Stimulated activated naive CD8-positive, alpha-beta T cell treated with anti-CD3 and anti-CD28 coated beads, Interleukin-15, amount 100 ng/mL, for 72 hours (primary cell): ENCODE results near the gene NFYA.
A peak's percentile ranks its signal among the peaks of the same experiment; 100 is the strongest.

Source experiments
- ATAC-seq: fragments of 150-1000 bp; cut with Tn5 transposase; 2 replicates; pipeline ENCODE4 v1.10.0; 2021; ENCODE audit warnings: mild to moderate bottlenecking, moderate library complexity
- DNase-seq, 2 donors: peaks; one replicate each; pipeline ENCODE4 v3.0.0; 2021 to 2022
- H3K27ac Mint-ChIP-seq, 2 donors: one replicate each; pipeline ENCODE4 v1.8.0; 2022; ENCODE audit warnings: mild to moderate bottlenecking in 2 of 2, mixed read lengths in 2 of 2, moderate library complexity in 2 of 2
- H3K27me3 Mint-ChIP-seq: one replicate; pipeline ENCODE4 v1.8.0; 2022; ENCODE audit warnings: mixed read lengths
- H3K4me1 Mint-ChIP-seq: one replicate; pipeline ENCODE4 v1.8.0; 2022; ENCODE audit warnings: mild to moderate bottlenecking, mixed read lengths
- H3K4me3 Mint-ChIP-seq, 2 donors: one replicate each; pipeline ENCODE4 v1.8.0; 2022; ENCODE audit warnings: mild to moderate bottlenecking in 2 of 2, mixed read lengths in 2 of 2, moderate library complexity in 1 of 2
- H3K9me3 Mint-ChIP-seq, 2 donors: one replicate each; pipeline ENCODE4 v1.8.0; 2022; ENCODE audit warnings: mixed read lengths in 2 of 2

Gene NFYA

GRCh38 chr6:41056768-41057490 lies 15.8 kb upstream of the NFYA start:
- H3K4me1 Mint-ChIP-seq: peaks cover 15% of the 10 kb centered on the region
- ATAC-seq: no peak
- no peaks in the 10 kb centered on the region for H3K27me3 Mint-ChIP-seq
- no peak for DNase-seq
- H3K27ac Mint-ChIP-seq: peak overlapping the region in 1 of 2 donors; percentile 61
- no peak overlapping the region for H3K4me3 Mint-ChIP-seq
- H3K9me3 Mint-ChIP-seq: peaks cover 0 to under 1% of the 10 kb centered on the region in 2 donors

DNA sequence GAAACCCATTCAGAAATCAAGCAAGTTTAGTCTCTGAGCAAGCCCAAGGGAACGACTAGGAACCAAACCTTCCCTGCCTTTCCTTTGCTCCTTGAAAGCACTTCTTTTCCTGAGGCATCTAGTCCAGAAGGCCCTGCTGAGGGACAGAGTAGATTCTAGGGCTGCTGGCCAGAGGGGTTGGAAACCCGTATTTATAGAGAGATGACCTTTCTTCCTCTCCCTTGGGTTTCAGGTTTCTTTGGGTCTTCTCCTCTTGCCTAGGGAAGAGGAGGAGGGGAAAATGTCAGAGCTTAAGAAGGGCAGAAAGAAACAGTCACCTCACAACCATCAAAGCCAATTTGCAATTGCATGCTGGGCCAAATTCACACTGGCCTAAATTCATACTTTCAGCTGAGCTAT lies 14.0 kb upstream of the NFYA start:
- DNase-seq (no peak), ATAC-seq (no peak)
- Mint-ChIP-seq H3K27ac (no peak overlapping the region), H3K4me3 (no peak overlapping the region), H3K27me3 (no peaks in the 10 kb centered on the region), H3K4me1 (no peaks in the 10 kb centered on the region), H3K9me3 (no peaks in the 10 kb centered on the region)

DNA sequence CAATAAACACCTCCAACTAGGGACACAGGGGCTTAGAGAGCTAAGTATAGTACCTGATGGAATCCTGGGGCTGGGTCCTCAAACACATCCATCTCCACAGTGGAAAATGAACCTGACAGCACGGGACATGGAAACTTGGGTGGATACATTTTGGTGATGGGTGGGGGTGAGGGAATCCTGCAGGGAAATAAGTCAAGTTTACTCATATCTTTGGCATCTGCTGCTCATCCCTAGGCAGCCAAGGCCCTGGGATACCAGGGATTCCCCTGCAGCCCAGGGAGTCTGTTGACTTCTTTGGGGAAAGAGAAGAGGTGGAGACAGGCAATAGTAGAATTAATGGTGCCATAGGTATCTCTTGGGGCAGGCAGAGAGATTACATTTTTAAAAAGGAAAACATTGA lies 13.2 kb upstream of the NFYA start:
- no peaks in the 10 kb centered on the region for H3K9me3 Mint-ChIP-seq
- H3K4me1 Mint-ChIP-seq: no peaks in the 10 kb centered on the region
- no peak overlapping the region for H3K4me3 Mint-ChIP-seq
- DNase-seq: no peak
- ATAC-seq: no peak
- H3K27ac Mint-ChIP-seq: no peak overlapping the region
- no peaks in the 10 kb centered on the region for H3K27me3 Mint-ChIP-seq

DNA sequence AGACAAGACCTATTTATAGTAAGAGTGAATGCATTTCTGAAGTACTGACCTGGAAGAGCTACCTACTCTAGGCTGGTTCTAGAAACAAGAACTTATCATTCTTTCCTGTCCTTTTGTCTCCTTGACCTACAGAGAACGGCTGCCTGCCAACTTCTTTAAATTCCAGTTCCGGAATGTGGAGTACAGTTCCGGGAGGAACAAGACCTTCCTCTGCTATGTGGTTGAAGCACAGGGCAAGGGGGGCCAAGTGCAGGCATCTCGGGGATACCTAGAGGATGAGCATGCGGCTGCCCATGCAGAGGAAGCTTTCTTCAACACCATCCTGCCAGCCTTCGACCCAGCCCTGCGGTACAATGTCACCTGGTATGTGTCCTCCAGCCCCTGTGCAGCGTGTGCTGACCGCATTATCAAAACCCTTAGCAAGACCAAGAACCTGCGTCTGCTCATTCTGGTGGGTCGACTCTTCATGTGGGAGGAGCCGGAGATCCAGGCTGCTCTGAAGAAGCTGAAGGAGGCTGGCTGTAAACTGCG lies 11.5 kb upstream of the NFYA start:
- no peak overlapping the region for H3K4me3 Mint-ChIP-seq
- H3K9me3 Mint-ChIP-seq: no peaks in the 10 kb centered on the region
- no peak for ATAC-seq
- peaks cover 5% of the 10 kb centered on the region for H3K4me1 Mint-ChIP-seq
- no peak overlapping the region for H3K27ac Mint-ChIP-seq
- DNase-seq: no peak
- H3K27me3 Mint-ChIP-seq: no peaks in the 10 kb centered on the region

GRCh38 chr6:41062056-41062455 lies 10.7 kb upstream of the NFYA start:
- Mint-ChIP-seq H3K9me3 (no peaks in the 10 kb centered on the region), H3K4me1 (peaks cover 11% of the 10 kb centered on the region), H3K4me3 (no peak overlapping the region), H3K27me3 (no peaks in the 10 kb centered on the region), H3K27ac (no peak overlapping the region)
- DNase-seq: no peak
- ATAC-seq: no peak

DNA sequence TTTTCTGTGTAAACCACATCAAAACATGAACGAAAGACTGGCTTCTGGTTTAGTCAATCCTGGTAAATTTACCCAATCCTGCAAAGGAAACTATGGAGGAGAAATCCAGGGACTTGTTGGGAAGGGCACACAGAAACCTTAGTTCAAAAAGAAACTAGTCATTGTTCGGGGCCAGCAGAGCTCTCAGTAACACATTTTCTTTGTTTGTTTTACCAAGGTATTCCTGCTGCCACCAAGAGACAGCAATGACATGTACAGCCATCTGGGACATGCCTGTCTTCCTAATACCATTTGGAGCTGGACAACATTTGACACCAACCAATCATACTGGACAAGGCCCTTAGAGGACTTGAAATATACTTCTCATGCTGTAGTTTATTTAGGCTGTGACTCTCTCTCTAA lies 8.9 kb upstream of the NFYA start:
- Mint-ChIP-seq H3K27ac (no peak overlapping the region), H3K9me3 (no peaks in the 10 kb centered on the region), H3K4me3 (no peak overlapping the region), H3K27me3 (no peaks in the 10 kb centered on the region), H3K4me1 (peaks cover 15% of the 10 kb centered on the region)
- DNase-seq (no peak), ATAC-seq (no peak)

DNA sequence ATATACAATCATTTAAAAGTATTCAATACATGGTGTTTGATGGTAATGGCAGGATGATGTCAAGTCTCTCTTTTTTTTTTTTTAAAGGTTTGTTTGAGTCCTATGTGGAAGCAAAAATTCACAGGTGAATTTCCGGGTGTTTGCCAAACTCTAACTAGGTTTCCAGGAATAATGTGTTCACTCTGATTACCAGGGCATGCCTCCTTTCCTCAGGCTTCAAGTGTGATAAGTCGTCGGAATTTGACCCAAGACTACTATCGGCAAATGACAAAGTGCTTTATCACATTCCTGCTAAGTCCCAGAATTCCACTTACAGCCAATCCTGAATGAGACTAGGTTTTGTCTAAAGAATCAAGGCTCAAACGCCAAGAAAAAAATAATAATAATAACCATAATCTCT lies 7.9 kb upstream of the NFYA start:
- no peaks in the 10 kb centered on the region for H3K9me3 Mint-ChIP-seq
- DNase-seq (no peak), ATAC-seq (no peak)
- H3K27ac Mint-ChIP-seq: no peak overlapping the region
- no peak overlapping the region for H3K4me3 Mint-ChIP-seq
- peaks cover 15% of the 10 kb centered on the region for H3K4me1 Mint-ChIP-seq
- no peaks in the 10 kb centered on the region for H3K27me3 Mint-ChIP-seq

DNA sequence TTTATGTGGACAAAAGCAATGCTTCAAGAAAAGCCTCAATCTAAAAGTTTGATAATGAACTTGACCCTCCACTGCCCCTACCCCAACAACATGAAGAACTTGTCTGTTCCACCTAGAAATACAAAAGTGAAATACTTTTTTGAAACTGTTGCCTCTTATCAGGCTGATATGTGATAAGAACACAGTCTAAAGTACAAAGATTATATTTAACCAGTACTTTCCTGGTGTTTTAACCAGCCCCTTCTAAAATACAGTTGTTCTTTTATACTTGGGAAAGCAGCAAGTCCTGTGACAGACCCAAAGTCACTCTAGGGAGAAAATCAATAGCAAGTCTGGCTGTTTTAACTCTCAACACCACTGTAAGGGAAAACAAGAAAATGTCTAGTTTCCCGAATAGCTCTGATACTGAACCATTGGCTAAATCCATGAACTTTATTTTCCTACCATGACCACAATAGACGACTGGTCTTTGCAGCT lies 7.2 kb upstream of the NFYA start:
- ATAC-seq (no peak), DNase-seq (no peak)
- Mint-ChIP-seq H3K4me1 (peaks cover 15% of the 10 kb centered on the region), H3K27me3 (no peaks in the 10 kb centered on the region), H3K9me3 (no peaks in the 10 kb centered on the region), H3K27ac (no peak overlapping the region), H3K4me3 (no peak overlapping the region)

GRCh38 chr6:41066867-41067304 lies 5.9 kb upstream of the NFYA start:
- ATAC-seq: no peak
- peaks cover 21% of the 10 kb centered on the region for H3K4me1 Mint-ChIP-seq
- peak; percentile 29 to 38 for DNase-seq
- no peaks in the 10 kb centered on the region for H3K9me3 Mint-ChIP-seq
- no peaks in the 10 kb centered on the region for H3K27me3 Mint-ChIP-seq
- no peak overlapping the region for H3K4me3 Mint-ChIP-seq
- no peak overlapping the region for H3K27ac Mint-ChIP-seq

- Mint-ChIP-seq H3K27ac (peak overlapping the region; percentile 97), H3K9me3 (no peaks in the 10 kb centered on the region), H3K4me3 (peak overlapping the region; percentile 93 to 95), H3K4me1 (peaks cover 42% of the 10 kb centered on the region), H3K27me3 (no peaks in the 10 kb centered on the region)
- ATAC-seq (no peak), DNase-seq (no peak)
Measured at GRCh38 chr6:41071501-41071922, 1.3 kb upstream of the NFYA start.

DNA sequence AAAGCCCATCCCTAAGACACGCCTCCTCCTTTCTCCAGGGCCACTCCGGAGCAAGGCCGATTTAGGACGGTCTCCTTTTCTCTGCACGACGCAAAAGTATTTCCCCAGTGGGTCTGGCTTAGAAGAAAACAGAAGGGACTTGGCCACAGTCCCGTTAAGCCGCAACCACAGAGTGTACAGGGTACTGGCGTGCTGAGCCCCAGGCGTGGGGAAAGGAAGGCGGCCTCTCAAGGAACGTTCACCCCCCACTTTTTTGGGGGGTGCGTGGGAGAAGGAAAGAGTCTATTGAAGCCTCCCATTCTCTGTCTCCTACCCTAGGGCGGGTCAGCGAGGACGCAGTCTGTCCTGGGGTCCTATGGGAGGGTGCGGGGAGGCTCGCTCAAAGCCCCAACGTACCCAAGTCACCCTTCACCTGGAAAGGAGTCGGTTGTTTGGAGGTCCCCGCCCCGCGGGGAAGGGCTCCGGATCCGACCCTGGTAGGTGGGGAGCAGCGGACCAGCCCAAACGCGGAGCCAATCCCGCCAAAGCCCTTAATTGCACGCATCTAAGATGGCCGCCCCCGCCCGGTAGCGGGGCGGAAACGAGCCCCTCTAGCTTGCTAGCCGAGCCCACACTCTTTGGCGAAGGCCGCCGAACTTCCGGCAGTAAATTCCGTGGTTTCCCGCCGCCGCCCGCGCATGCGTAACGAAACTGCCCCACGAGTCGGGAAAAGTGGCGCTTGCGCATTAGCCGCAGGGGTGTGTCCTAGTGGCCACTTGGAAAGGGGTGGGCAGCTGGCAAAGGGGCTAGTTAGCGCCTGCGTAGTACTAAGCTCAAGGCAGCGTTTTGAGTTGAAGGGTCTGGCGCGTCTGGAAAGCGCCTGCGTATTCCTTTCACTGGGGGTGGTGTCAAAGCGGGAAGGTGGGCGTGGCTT lies 595 bp upstream of the NFYA start, which contains the start of gene OARD1:
OARD1 (minus strand) TSS at position 434 of the 913 bp plus-strand sequence. CDS start 722 bp downstream, outside the sequence.
- Mint-ChIP-seq H3K9me3 (no peaks in the 10 kb centered on the region), H3K4me1 (peaks cover 40% of the 10 kb centered on the region), H3K4me3 (peak within 1 kb of the TSS; percentile 93 to 95), H3K27me3 (no peaks in the 10 kb centered on the region), H3K27ac (peak within 1 kb of the TSS; percentile 97)
- DNase-seq: peak; percentile 100
- peak; percentile 86 for ATAC-seq

GRCh38 chr6:41073203-41073967 lies 611 bp downstream of the NFYA start:
- Mint-ChIP-seq H3K4me3 (peak overlapping the region; percentile 95 to 96), H3K4me1 (peaks cover 41% of the 10 kb centered on the region), H3K9me3 (no peaks in the 10 kb centered on the region), H3K27me3 (no peaks in the 10 kb centered on the region), H3K27ac (peak overlapping the region; percentile 90 to 99)
- ATAC-seq: peak; percentile 24
- peak; percentile 71 to 82 for DNase-seq

DNA sequence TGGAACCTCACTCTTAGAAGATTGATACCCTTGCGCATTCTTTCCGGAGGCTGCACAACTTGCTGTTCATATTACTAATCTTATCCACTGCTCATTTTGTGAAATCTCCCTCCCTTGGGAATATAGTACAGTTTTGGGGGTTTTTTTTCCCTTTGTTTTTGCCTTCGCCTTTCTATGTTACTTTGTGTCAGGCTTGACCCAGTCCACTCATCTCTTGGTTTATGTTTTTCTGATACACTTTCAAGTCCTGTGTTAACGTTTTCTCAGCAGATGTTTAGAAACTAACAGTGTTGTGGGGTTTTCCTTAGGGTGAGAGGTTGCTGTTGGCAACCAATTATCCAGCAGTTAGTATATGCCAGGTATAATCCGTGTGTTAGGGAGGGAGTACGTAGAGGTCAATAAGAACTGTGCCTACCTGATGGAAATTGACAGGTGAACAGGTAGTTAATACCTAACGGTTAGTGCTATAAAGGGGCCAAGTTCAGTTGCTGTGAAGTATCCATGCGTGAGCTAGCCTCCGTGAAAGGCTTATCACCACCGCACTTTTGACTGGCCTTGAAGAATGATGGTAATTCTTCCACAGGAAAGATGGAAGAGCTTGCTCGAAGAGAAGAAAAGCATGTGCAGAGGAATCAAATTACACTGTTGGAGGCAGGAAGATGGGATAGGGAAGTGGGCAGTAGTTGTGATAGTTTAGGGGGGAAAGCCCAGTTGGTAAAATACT lies 1.4 kb downstream of the NFYA start:
- Mint-ChIP-seq H3K27me3 (no peaks in the 10 kb centered on the region), H3K4me1 (peaks cover 46% of the 10 kb centered on the region), H3K27ac (peak overlapping the region; percentile 90 to 99), H3K4me3 (peak overlapping the region; percentile 92 to 96), H3K9me3 (no peaks in the 10 kb centered on the region)
- DNase-seq: no peak
- ATAC-seq: no peak

DNA sequence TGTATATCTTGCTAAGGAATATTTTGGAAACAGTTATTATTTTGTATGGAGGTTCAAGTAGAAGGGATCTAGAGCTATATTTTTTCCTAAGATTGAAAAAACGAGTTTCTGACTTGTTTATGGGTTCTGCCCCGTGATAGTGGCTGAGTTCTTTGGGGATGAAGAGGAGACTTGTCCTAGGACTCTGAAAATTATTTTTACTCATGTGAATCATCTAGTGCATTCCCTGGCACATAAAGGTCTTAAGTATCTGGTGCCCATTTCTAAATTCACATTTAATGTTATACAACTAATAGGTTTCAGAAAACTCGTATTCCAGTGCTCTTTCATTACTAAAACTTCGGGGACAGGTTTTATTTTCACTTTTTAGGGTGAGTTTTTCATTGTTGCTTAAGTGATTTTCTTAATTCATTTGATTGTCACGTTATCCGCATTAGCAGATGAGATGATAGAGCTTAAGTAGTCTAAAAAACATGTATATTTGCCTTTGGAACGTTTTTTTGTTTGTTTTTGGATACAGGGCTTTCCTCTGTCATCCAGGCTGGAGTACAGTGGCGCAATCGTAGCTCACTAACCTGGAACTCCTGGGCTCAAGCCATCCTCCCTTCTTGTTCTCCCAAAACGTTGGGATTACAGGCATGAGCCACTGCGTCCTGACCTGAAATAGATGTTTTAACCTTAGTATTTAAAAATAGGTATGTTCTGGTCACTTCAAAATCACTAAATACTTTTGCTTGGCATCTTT lies 2.1 kb downstream of the NFYA start:
- Mint-ChIP-seq H3K4me1 (peaks cover 53% of the 10 kb centered on the region), H3K4me3 (peak overlapping the region; percentile 92 to 96), H3K27me3 (no peaks in the 10 kb centered on the region), H3K9me3 (no peaks in the 10 kb centered on the region), H3K27ac (peak overlapping the region in 1 of 2 donors; percentile 89)
- DNase-seq (no peak), ATAC-seq (no peak)
